GM12874 (cell line): Measurements from ENCODE around the gene STYXL2.

Source experiments
- CTCF ChIP-seq: IDR thresholded peaks from 2 replicates; pipeline ENCODE4 v1.5.1; 2011; ENCODE audit warnings: low read depth, mild to moderate bottlenecking, control low read depth, low read length, moderate library complexity; ENCODE audit not compliant: insufficient read depth

STYXL2 gene

GRCh38 chr1:167110586-167110985 is 16.7 kb downstream of the STYXL2 start:
- no peak for TF ChIP-seq CTCF

- TF ChIP-seq CTCF, result no peak
Measured at GRCh38 chr1:167111868-167112709, 18.2 kb downstream of the STYXL2 start.

DNA sequence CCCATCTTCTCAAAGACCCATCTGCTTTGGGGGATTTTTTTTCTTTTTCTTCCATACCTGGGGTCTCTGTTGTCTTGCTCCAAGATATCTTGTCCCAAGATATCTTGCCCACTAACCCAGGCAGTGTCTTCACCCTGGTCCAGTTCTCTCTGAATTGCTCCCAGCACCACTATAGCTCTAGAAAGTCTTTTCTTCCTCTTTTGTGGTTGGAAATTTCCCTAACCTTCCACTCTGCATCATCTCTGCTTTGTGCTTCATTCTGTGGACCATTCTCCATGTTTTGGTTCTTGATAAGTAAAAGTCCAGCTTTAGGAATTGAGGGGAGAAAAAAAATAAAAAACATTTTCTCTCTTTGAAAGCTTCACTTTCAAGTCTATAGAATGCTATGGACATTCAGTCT is 20.9 kb downstream of the STYXL2 start:
- TF ChIP-seq CTCF, result no peak

DNA sequence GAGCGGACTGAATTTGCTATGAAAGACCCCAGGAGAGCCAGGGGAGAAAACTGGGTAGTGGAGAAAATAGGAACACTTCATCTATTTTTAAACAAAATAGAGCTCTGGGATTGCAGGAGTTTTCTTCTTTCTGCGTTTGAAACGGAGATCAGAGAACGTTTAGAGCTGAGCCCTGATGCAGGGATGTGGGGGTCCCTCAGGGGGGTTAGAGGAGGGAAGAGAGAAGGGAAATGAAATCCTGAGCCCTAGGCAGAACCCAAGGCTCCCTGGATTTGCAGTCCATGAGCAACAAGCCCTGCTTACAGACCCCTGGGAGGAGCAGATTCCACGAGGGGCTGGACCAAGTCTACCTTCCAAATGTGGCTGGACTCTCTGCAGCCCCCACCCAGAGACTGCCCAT is 21.8 kb downstream of the STYXL2 start:
- no peak for TF ChIP-seq CTCF

GRCh38 chr1:167116174-167116573 is 22.3 kb downstream of the STYXL2 start:
- TF ChIP-seq CTCF, result no peak

GRCh38 chr1:167117225-167117624 is 23.4 kb downstream of the STYXL2 start:
- TF ChIP-seq CTCF, result no peak

DNA sequence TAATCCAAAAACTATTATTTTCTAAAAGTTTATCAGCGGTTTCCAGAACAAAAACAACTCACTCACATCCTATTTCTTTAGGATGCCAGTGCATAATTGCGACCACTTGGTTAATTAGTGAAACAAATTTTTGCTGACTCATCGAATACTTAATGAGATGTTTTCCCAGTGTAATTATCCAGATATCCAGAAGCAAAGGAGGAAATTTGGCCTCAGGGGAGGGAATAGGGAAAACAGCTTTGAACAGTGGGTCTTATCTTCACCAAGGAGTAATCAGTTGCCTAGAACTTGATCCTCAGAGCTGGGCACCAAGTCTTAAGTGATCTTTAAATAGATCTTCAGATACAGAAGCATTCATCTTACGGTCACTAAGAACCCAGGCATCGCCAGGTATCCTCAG is 24.3 kb downstream of the STYXL2 start:
- no peak for TF ChIP-seq CTCF

GRCh38 chr1:167119696-167120095 is 25.8 kb downstream of the STYXL2 start:
- no peak for TF ChIP-seq CTCF
